HG03469 (cell line): Measurements from ENCODE around the gene SLC6A7.

Experiments
- ATAC-seq: cut with Tn5 transposase; IDR thresholded peaks from one replicate; pipeline ENCODE4 v1.9.1; 2021; ENCODE audit warnings: mild to moderate bottlenecking, moderate library complexity, moderate number of reproducible peaks; ENCODE audit not compliant: unreplicated experiment

The SLC6A7 gene

DNA sequence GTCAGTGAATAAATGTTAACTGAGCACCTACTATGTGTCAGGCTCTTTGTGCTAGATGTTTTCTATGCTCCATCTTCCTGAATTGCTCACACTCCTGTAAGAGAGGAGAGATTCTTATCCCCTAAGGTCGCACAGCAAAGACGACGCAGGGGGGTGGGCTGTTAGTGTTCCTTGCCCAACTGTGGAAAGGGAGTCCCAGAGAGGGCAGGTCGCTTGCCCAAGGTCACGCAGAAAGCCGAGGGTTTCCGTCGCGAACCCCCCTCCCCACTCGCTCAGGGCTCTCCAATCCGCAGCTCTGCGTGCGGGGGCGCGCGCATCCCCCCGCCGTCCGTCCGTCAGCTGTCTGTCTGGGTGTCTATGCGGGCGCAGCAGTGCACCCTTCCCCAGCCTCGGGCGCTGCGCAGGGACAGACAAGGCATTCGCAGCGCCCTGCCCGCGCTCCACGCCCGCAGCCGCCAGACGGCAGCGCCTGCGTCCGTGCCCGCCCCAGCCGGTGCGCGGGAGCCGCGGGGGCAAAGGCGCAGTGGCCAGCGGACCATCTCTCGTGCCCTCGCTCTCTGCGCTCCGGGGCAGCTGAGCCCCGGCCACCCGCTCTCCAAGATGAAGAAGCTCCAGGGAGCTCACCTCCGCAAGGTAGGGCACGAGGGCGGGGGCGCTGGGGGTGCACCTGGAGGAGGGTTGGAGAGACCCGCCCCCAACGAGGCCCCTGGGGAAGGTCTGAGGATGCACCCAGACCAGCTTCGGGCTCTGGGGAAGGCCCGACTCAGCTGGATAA is at the start of gene SLC6A7:
SLC6A7 (plus strand) TSS at position 335 of the 775 bp plus-strand sequence; CDS start at position 601, 266 bp downstream.
- no peak for ATAC-seq

DNA sequence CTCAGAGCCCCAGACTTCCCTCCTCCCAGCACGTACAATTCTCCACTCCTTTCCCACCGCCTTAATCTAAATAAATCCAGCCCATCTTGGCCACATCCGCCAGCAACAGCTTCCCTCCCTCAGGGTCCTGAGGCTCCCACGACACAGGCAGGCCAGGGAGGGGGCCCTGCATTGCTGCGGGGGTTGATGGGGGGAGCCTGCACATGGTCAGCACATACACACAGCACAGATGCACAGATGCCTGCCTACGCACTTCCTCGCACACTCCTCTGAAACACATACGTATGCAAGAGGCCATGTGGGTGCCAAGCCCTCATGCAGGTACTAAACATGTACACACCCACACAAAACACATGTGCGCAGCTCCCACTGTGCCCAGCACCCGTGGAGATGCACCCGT is 49.0 kb upstream of the SLC6A7 start:
- no peak for ATAC-seq

DNA sequence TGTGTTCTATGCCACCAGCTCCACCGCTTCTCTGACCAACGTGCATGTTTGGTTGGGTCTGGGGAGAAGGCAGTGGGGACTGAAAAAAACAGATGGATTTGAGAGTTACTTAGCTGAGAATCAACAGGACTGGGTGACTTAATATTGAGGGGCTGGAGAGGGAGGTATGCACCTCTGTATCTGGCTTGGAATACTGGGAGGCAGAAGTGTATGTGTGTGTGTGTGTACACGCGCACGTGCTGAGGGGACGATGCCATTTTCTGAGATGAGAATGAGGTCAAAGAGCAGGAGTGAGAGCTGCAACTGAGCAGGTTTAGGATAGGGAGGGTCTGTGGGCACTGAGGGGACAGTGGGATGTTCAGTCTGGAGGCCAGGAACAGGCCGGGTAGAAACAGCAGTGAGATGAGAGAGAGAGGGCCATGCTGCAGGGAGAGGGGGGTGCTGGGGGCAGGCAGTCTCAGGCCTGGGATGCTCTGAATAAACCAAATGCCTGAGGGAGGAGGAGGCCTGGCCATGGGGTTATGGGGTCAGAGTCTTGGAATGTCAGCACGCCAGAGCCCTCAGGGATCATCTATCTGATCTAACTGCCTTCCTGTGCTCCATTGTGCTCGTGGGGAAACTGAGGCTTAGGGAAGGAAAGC is 48.2 kb upstream of the SLC6A7 start:
- ATAC-seq: no peak

DNA sequence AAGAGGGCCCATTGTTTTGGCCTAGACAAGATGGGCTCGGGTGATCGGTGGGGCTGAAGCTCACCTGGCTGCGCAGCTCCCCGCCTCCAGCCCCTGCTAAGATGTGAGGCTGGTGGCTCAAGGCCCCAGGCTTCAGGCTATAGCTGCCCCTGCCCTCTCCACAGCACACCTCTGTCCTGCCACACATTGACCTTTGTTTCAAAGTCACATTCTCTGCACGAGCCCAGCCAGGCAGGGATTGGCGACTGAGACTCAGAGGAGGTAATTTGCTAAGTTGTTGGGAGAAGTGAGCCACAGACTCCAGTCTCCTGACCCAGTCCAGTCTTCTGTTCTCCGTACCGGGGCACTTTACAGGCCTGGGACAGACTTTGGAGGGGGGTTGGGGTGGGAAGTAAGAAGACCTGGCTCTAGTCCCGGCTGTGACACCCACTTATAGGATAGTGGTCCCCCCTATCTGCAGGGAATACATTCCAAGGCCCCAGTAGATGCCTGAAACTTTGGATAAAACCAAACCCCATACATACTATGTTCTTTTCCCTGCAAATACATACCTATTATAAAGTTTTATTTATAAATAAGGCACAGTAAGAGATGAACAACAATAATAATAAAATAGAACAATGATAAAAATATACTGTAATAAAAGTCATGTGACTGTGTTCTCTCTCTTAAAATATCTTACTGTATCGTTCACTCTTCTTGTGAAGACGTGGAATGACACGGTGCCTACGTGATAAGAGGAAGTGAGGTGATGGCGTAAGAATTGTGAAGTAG is 47.5 kb upstream of the SLC6A7 start:
- no peak for ATAC-seq

DNA sequence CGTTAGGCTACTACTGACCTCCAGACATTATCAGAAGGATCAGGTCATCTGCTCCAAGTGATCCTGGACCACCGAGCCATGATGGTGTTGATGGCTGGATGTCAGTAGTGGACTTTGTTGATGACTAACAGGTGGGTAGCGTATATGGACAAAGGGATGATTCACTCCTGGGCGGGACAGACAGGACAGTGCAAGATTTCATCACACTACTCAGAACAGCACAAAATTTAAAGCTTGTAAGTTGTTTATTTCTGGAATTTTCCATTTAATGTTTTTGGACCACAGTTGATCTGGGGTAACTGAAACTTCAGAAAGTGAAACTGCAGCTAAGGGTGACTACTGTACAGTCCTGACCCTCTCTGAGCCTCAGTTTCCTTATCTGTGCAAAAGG is 46.9 kb upstream of the SLC6A7 start:
- ATAC-seq: no peak

DNA sequence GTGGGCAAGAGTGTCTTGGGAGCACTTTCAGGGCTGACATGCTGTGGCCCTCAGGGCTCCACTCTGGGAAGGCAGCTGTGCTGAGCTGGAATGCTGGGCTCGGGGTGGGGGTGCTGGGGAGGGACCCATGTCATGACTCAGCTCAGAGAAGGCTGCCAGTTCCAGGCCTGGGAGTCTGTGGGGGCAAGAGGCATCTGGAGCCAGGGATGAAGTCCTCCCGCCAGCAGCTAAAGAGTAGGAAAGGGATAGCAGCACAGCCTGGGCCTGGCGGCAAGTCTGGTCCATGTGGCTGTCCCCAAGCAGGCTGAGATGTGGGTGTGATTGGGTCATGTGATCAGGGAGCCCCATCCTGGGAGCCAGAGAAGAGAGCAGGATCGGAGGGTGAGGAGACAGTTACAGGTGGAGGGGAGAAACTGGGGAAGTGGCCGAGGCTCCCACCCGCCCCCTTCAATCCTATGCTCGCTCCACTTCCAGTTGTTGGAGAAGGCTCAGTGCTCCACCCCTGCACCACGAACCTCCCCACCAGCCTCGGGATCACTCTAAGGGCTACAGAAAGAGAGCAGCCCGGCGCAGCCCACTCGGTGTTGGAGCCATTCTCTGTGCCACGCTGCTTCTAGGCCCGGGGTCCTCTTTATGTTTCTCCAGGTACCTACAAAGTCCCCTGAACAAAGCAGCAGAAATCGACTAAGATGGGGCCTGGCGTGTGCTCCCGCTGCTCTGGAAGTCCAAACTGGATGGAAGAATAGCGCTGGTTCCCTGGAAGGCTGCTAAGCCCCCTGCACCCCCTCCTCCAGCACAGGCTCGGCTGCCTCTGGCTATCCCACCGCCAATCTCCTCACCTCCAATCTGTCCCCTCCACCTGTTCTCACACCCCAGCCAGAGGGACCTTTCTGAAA is 46.3 kb upstream of the SLC6A7 start:
- ATAC-seq: no peak

DNA sequence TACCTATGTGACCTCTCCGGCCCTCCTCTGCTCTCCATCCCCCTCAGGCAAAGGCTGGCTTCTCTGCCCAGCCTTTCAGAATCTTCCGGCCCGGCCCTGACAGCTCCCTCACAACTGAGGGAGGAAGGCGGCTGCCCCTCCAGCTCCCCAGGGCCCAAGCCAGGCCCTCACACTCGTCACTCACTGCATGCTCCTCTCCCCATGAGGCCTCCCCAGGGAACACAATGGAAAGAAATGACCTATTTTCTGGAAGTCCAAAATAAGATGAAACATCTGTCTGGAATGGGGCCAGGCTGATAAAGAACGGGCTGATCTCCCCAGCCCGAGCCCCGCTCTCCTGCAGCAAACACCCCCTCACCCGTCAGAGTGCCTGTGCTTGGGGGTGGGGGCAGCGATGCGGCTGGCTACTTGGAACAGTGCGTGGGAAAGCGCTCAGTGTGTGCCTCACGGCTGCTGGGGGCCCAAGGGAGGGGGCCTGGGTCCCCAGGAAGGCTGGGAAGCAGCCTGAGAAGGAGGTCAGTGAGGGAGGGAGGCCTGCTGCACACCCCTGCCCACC is 45.5 kb upstream of the SLC6A7 start:
- no peak for ATAC-seq

DNA sequence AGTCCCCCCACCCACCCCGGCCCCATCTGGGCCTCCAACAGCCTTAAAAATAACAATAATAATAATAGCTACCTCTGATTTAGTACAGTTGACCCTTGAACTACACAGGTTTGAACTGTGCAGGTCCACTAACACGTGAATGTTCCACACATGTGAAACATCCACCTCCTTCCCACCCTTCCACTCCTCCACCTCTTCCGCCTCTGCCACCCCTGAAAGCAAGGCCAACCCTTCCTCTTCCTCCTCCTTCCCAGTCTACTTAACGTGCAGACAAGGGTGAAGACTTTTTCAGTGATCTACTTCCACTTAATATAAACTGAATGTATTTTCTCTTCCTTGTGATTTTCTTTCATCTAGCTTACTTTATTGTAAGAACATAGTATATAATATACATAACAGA is 45.0 kb upstream of the SLC6A7 start:
- no peak for ATAC-seq

DNA sequence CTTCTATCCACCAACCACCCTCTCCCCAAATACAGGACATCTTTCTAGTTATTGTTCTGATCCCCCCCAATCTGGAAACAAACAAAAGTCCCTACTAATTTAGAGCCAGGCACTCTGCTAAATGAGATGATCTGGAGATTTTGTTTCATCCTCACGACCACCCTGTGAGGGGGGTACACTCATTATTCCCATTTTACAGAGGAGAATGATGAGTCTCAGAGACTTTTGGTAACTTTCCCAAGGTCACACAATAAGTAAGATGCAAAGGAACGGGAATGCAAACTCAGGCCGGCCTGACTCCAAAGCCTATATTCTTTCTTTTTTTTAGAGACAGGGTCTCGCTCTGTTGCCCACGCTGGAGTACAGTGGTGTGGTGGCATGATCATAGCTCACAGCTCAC is 43.6 kb upstream of the SLC6A7 start:
- ATAC-seq: no peak

DNA sequence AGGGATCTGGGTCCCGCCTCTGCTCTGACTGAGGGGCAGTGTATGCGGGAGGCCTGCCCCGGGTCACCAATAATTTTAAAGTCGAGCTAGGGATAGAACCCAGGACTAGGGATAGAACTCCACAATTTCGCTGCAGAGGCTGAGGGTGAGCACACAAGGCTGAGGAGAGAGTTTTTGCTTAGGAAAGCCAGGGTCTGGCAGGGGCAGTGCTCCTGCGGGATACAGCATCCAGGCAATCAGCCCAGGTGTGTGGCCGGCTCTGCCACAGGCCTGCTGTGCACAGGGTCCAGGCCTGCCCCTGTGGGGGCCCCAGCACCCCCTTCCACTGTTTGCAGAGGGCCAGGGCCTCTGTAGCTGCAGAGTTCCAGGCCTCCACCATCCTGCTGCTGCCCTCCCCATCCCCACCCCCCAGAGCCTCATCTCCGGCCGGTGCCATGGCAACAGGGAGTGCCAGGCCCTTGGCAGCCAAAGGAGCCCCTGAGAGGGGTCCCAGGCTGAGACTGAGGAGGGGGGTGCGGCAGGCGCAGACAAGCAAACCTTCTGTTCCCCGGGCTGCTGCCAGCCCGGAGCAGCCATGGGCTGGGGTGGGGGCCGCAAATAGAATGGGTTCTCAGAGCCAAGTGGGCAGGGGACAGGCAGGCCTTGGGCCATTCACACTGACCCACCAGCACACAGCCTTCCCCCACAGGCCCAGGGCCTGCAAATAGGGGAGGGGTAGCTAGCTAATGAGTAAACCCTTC is 42.8 kb upstream of the SLC6A7 start:
- no peak for ATAC-seq

DNA sequence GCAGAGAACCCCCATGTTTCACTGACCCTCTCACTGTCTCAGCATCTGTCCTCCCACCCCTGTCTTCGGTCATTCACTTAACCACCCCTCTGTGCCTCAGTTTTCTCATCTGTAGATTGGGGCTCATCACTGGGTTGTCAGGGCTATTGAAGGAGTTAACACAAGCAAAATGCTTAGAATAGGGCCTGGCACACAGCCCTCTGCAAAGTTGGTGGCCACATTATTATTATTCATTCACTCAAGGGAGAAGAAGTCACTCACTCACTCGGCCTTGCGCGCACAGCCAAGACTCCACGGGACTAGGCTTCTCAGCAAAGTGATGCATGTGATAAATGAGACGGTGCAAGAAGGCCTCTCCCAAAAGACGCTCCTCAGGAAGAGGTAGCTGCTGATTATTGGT is 42.2 kb upstream of the SLC6A7 start:
- no peak for ATAC-seq

DNA sequence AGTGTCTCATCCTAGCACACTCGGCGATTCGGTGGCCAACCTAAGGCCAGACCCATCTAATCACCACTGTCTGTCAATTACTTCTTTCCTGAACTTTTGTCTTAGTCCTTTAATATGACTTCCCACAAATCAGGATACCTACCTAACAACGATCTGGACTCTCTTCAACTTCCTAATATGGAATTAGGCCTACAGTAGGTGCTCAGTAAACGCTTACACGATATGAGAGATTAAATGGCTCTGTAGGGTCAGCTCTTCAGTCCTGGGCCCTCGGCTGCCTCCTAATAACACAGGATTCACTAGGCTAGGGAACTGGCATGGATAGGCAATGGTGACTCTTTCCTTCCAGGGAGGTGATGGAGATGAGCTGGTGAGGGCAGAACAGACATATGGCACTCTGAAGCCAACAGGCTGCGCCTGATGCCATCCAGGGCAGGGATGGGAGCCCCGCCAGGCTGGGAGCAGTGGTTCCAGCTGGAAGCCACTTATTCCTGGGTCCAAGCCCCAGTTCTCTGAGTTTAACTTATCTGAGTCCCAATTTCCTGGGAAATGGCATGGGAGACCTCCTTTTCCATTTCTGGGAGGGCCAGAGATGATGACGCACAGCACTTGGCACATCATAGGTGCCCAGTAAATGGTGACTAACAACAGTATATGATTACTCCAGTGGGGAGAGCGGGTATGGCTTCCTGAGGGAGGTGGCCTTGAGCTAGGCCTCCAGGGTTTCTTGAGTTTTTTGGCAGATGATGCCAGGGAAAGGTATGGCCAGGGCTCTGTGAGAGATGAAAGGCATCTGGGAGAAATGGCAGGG is 41.5 kb upstream of the SLC6A7 start:
- ATAC-seq: no peak

DNA sequence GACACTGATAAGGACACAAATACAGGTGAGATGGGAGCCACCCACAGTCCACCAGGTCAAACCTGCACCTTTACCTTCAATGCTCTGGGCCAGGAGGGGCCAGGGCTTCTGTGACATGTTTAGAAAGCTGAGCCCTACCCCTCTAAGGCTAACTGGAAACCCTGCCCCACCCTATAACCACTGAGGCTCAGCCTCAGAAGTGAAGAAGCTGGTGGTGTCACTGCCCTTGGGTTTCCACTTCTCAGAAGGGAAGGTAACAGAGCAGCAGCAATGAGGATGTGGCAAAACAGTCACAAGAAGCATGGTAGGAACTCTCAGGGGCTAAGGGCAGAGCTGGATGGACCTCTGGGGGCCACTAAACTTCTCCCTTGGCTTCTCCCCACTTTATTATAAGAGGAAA is 40.2 kb upstream of the SLC6A7 start:
- no peak for ATAC-seq

DNA sequence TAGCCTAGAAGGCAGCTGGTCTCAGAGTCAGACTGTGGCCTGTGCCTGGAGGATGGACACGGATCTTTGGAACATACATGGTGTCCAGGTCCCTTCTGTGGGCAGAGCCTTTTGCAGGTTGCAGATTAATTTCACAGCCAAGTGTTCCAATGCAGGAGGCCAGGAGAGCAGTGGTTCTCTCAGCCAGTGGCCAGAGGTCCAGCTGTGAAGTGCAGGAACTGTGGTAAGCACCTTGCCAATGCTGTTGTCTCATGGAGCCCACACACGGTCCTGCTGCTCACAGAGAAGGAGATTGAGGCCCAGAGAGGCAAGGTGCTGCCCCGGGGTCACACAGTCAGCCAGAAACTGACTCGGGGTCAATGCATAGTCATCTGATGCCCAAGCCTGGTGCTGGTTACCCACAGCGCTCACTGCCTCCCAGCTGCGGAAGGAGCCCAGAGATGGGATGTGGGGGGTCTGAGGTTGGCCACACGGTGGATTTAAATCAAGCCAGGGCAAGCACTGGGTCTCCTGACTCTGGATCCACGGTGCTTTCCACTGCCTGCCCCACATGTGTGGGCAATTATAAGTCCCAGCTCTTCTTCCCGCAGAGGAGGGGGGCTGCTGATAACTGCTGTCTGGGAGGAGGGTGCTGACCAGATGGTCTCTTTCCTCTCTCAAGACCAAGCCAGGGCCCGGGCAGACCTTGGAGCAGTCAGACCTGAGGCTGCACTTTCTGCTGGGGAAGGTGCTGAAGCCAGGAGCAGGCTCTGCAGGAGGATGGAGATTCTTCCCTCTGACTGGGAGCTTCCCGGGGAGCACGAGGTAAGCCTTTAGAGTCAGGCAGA is 37.0 kb upstream of the SLC6A7 start:
- ATAC-seq: no peak

DNA sequence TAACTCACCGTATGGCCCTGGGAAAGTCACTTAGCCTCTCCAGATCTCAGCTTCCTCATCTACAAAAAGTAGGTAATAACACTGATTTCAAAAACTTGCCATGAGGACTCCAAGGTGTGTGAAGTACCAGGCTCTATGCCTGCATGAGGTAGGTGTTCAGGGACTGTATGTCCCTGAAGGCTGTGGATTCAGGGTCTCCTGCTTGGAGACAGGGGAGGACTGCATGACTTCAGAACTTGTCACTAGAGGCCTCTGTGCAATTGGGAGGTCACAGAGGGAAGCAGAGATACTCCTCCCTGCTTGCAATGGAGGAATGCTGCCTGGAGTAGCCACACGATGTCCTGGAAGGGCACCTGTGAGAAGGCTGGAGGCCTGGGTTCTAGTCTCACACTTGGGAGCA is 36.4 kb upstream of the SLC6A7 start:
- no peak for ATAC-seq

DNA sequence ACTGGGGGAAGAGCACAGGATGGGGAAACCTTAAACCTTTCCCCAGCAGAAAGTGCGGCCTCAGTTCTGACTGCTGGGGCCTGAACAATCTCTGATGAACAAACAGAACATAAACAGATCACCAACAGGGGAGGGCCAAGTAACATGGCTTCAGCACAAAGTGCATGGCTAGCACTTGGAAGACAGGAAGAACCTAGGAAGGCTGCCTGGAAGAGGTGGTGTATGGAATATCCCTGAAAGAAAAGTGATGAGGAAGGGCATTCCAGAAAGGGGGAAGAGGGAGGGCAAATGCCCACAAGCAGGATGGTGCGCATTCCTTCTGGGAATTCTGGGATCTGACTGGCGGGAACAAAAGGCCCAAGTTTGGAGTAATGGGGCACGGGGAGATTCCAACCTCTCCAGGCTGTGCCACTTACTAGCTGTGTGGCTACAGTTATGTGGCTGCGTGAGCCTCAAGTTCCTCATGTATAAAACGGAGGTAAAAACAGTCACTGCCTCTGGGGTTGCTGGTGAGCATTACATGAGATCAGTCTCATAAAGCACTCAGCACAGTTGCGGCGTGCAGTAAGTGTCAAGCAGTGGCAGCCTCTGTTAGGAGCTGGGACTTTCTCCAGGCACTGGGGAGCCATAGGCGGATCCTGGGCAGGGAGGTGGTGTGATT is 35.8 kb upstream of the SLC6A7 start:
- no peak for ATAC-seq

DNA sequence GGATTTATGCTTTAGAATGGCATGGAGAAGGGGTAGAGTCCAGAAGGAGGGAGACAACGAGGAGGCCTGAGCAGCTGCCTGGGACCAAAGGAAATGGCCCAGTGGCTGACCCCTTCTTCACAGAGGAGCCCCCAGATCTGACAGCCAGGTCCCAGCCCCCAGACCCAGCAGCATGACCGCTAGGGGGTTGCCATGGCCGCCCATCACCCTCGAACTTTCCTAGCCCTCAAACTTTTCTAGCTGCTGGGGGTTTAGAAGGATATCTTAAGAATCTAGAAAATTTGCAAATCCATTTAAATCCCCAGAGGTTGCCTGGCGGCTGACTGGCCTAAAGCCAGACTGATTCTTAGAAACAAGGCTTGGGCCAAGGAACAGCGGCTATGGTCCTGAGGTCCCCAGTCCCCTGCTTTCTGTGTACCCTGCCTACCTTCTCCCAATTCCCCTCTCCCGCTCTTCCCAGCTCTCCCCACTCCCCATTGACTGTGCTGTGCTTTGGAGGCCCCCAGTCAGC is 35.2 kb upstream of the SLC6A7 start:
- no peak for ATAC-seq
